HG03571 (cell line): ENCODE data around the gene TBPL1.
"Not testable (repeated sequence)": the region's sequence is repeated elsewhere in the genome, so short reads cannot be mapped to it uniquely, and the experiment has no call there.

ENCODE experiments used
- ATAC-seq: cut with Tn5 transposase; IDR thresholded peaks from one replicate; pipeline ENCODE4 v1.9.1; 2021; ENCODE audit not compliant: unreplicated experiment

TBPL1 gene

DNA sequence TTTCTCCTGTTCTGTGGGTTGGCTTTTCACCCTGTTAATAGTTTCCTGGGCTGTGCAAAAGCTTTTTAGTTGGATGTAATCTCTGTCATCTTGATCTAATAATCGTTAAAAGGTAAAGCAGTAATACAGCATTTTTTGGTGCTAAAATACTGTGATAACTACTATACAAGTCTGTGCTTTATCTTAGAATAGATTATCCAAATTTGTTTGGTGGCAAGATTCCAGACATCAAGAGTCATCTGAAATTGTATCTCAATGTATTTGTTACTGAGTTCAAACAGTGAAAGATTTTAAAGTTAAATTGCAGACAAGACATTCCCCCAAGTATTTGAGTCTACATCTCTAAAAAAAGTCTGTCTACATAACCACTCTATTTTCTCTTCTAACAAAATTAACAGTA is 18.8 kb downstream of the TBPL1 start:
- no peak for ATAC-seq

DNA sequence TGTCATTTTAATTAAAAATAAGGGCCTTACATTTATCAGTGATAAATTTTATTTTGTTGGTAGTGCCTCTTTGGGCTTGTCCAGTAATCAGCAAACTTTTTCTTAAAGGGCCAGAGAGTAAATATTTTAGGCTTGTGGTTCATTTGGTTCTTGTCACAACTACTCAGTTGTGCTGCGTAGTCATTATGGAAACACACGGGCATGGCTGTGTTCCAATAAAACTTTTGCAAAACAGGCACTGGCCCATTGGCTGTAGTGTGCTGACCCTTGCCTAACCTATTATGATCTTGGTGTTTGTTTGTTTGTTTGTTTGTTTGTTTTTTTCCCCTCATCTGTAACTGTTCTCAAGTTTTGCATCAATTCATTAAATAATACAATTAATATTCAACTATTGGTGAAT is 19.4 kb downstream of the TBPL1 start:
- ATAC-seq: no peak

DNA sequence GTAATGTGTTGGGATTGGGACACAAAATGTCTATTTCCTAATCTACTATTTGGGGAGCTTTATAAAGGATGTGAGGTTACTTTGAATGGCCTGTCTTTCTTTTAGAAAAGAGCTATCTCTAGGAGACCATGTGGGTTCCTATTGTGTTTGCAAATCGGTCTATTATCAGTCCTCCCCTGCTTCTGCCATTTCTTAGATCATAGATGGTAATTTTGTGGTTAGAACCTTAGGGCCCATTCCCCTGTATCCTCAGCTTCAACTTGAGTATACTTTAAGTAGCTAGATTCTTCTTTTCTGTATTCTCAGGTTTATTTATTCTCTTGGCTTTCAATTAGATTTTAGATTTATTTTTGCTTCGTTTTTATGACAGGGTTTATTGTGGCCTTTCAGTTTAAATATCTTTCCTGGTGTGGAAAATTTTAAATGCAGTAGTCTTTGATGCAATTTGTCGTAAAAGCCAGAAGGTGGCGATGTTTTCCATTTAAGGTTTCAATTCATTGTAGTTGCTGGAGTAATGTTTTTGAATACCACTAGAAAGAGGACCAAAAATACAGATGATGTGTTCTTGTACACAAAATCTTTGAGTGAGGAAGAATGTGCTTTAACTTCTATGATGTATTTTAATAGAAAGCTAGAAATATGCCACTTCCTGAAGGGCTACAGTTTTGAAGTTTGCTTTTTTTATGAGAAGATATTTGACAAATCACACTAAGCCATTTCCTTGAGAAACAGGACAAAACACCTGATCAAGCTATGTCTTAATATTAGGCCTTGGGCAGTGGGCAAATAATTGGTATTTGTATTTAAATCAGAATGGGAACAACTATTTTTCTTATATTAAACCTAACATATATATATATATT is 20.3 kb downstream of the TBPL1 start:
- no peak for ATAC-seq

DNA sequence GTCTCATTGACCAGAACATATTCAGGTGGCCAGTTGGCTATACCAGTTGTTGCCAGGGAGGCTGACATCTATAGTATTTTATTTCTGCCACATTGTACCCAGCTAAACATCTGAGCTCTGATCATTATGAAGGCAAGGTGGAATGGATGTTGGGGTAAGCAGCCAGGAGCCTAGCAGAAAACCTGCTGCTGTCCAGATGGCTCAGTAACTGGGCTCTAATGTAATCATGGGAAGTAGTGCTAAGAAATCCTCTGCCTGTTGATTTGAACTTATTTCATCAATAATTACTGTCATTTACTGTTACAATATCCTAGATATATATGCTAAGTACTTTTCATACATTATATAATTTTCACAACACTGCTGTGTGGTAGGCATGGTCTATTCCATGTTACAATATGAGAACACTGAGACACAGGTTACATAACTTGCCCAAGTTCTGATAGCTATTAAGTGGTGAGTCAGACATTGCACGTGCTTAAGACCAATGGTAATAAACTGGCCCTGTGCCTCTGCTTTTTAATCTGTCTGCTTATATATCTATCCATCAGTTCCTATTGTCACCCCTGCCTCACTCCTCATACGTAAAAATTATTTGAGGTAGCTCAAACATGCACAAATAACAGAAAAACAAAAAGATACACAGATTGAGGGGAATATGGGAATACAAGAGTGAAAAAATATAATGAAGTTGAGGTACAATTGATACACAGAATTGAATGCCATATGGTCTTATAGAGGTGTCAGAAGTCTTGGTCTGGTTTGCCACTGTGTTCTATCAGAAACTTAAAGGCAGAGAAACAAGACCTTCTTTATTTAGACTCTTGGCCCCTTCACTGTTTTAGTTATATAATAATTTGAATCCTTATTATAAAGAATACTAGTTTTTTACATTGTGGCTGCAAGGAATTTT is 25.2 kb downstream of the TBPL1 start:
- no peak for ATAC-seq

DNA sequence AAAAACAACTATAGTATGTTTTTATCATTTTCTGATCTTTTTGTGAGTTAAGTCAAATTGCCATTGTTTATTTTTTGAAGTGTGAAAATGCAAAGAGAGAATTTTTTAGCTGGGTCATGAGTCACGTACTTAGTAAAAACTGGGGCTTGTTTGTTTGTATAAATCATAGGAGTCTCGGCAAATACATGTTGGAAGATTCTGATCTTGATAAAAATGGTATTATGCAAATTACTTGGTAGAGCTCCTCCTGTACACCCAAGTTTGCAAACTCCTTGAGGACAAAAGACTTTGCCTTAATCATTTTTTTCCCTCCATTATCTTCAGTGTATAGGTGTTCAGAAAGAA is 25.8 kb downstream of the TBPL1 start:
- no peak for ATAC-seq

DNA sequence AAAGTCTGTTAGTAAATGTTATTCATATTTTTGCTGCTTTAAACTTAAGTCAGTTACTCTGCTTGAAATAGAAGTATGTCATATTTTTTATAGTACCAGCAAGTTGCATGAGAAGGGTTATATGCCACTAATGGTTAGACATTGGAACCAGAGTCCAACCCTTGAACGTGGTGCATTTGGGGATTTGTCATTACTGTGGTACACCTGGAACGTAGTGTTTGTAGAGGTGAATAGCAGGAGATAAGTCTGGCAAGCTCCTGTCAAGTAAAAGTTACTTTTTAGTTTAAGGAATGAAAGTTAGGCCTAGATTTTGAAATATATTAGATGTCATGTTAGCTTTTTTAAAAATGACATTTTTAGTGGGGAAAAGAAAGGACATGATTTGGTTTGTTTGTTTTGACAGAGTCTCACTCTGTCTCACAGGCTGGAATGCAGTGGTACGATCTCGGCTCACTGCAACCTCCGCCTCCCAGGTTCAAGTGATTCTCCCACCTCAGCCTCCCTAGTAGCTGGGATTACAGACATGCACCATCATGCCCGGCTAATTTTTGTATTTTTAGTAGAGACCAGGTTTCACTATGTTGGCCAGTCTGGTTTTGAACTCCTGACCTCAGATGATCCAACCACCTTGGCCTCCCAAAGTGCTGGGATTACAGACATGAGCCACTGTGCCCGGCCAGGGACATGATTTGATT is 26.4 kb downstream of the TBPL1 start:
- not testable (repeated sequence) for ATAC-seq

DNA sequence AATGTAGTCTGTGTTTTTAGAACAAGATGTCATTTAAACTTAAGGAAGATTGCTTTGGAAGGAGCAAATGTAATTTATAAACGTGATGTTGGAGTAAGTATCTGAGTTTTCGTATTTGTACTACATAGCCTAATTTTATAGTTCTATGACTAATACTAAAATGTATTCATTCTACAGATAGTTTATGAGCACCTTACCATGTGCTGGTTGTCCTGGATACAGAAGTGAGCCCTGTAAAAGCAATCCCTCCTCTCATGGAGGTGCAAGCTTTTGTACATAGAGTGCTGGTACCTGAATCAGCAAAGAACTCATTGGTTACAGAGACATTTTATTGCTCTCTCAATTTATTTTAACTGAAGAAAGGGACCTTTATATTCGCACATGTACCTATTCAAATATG is 27.1 kb downstream of the TBPL1 start:
- no peak for ATAC-seq

DNA sequence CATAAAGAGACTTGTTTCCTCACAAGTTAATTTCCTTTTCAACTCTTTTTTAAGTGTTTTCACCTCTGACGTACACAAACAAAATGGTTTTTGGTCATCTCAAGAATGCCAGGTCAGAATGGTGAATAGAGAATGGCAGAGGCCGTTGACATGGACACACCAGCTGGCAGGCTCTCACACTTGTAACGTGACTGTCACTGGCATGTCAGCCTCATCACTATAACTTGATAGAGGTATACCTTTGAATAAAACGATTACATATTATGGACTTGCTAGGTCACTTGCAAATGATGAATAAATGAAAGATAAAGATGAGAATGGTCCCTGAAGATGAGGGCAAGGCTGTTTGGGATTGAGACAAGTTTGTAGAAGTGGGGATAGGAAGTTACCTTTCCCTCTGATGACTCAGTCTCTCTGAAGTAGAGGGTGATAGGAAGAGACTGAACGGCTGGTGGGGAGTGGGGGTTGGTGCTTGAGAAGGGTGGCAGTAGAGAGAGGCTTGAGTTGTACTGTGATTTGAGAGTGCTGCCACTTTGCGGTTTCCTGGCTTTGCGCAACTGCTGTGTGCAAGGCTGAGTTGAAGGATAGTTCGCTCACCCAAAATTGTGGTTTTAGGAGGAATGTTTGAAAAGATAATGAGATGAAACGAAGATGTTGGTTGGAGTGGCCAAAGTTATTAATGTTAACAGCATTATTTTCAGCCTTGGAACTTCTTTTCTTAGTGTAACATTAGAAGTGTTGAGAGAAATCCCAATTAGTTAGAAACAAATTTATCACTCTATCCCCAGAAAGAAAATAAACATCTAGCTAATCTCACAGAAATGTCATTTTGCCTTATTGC is 30.3 kb downstream of the TBPL1 start:
- no peak for ATAC-seq

DNA sequence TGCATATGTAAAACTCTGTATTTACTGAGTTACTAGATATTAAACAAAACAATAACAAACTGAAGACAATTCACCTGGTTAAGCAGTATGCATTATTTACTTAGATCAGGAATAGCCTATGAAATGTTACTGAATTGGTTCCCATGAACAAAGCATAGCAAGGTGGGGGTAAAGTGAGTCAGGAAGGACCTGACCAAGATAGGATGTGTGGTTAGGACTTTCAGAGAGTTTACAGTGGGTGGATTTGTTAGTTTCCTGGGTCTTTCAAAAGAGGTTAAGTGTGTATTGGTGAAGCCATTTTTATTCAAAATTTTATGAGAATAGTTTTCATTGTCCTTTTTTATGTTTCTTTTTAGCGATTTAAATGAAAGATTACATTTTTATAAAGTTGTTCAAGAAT is 32.9 kb downstream of the TBPL1 start:
- ATAC-seq: no peak

DNA sequence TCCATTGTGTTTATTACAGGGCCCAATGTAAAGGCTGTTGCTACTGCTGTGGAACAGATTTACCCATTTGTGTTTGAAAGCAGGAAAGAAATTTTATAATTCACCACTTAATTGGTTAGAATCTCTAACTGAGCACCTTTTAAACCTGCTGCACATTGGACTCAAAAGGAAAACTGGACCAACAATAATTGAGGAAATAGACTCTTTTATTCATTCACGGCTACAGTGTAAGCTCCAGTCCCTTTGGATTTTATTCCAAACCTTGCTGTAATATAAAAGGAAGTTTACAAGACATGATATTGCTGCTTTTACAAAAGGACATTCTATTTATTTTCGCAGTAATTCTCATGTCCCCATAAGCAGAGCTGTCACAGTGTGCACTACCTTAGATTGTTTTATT is 33.9 kb downstream of the TBPL1 start:
- no peak for ATAC-seq

DNA sequence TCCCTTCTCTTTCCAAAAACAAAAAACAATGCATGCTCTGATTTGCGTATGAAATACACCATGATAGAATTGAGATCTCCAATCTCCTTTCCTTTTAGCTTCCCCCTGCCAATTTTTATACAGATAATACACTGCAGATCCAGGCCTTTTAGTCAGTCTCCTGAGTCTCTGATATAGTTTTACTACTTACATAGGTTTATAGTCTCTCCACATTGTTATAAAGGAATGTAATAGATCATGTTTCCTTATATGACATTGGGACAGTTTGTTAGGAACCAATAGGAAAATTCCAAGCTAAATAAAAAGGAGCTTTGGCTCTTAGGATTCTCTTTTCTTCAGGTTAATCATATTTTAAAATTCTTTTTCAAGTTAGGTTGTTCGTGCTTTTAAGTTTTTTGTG is 36.5 kb downstream of the TBPL1 start:
- no peak for ATAC-seq

DNA sequence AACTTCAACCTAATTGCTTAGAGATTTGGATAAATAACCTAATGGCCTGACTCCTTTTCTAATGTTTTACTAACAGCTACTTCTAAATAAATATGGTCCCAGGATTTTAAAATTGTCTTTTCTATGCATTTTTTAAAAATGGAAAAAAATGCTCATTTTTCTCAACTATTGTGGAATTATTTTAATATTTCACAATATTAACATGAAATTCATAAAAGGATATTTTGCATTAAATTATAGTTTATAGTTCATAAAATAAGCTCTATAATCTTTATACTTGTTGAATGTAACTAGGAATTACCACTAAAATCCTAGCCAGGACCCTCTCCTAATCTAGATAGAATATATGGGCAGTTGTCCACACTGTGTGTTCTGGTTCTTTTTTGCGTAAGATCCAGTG is 37.3 kb downstream of the TBPL1 start:
- ATAC-seq: no peak

DNA sequence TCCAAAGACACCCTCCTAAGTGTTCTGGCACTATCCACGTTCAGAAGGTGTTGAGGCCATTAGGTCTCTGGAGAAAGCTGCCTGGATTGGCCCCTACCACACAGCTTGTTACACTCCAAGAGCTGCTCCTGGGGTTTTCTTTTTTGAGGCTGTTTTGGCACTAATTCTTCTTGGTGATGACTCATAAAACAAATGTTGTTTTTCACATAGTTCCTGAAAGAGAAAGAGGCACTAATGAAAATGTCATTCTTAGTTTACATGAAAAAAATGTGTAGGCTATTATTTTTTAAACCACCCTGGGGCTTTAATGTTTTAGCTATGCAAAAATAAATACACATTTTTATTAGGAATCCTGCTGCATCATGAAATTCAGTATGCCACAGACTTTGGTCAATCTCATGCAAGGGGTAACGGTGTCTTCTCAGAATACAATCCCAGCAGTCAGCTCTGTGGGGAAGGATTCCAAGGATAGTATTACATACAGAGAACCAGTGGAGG is 38.1 kb downstream of the TBPL1 start:
- no peak for ATAC-seq

DNA sequence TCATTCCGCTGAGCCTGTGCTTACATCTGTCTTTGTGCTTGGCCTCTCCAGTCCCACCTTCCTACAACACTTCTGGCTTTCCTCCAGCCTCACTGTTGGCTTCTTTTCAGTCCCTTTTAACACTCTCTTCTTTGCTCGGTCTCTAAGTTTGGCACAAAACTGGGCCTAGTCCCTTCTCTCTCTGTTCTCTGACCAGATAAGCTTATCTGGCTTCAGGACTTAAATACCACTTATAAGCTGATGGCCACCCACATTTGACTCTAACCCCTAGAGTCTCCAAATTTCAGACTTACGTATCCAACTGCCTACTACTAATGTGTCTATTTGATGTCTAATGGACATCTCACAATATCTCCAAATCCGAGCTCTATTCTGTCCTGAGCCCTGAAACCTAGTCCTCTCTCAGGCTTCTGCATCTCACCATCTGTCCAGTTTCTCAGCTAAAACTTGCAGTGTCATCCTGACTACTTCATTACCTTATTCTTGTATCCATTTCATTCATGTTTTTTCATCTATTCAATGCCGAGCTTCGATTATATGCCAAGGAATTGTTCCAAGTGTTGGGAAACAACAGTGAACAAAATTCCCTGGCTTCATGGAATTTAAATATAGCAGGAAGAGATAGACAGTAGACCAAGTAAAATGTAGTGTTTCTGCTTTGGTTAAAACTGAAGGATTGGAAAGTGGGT is 40.1 kb downstream of the TBPL1 start:
- ATAC-seq: no peak

DNA sequence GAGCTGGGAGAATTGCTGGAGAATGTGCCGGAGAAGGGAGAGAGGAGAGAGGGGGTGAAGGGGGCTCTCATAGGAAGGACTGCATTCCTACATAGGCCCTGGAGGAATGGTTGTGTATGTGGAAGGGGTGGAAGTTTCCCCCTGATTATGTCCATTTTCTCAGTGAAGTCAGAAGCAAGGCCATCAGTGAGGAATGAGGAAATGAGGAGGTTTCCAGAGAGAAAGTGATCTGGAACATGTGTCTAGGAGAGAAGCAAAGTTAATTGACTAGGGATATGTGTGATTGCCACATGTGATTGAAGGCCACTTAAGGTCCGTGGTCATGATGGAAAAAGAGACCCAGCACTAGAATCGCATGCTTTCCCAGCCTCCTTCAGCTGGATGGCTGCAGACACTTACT is 42.3 kb downstream of the TBPL1 start:
- no peak for ATAC-seq

DNA sequence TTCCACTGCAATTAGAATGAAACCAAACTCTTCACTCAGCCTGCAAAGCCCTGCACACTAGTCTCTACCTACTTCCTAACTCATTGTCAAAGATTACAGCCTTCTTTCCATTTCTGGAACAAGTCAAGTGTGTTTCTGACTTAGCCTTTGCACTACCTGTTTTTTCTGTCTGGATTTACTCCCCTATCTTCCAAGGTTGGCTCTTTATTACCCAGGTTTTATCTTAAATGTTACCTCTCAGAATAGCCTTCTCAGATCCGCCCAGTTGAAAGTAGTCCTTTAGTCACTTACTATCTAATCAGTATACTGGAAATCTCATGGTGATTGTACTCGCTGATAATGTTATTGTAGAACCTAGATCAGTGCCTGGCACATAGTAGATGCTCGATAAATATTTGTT is 42.7 kb downstream of the TBPL1 start:
- no peak for ATAC-seq

DNA sequence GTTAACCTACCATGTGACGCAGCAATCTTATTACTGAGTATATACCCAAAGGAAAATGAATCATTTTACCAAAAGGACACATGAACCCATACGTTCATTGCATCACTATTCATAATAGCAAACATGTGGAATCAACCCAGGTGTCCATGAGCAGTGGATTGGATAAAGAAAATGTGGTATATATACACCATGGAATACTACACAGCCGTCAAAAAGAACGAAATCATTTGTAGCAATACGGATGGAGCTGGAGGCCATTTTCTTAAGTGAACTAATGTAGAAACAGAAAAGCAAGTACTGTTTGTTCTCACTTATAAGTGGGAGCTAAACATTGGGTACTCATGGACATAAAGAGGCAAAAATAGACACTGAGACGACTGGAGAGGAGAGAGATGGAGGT is 44.2 kb downstream of the TBPL1 start:
- ATAC-seq: no peak

DNA sequence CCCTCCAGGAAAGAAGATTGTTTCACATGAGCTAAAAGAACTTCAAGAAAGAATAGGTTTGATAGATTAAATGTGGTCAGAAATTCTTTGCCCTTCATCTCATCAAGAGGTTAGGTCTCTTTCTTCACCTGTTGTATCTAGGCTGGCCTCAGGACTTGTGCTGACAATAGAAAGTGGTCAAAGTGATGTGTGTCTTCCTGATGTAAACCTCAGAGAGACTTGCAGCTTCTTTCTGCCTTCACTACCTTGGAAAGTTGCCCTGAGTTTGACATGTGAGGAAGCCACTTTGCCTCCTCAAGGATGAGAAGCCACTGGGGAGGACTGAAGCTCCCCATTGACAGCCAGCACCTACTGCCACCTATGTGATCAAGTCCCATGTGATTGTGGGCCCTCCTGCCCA is 46.3 kb downstream of the TBPL1 start:
- ATAC-seq: no peak

DNA sequence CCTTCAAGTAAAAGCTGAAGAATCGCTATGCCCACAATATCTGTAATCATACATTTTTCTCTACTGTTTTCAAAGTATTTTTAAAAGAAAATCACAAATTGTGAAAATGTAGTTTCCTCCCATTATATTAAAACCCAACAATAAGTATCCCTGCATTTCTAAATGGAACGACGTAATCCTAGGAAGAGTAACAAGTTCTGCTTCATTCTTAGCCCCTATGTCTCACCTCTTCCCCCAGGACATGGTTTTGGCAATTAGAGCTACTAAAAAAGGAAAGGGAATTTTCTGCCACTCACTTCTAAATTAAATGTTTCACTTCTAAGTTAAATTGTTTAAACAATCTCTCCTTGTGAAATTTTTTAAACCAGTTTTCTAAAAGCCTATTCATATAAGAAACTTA is 47.4 kb downstream of the TBPL1 start:
- no peak for ATAC-seq

DNA sequence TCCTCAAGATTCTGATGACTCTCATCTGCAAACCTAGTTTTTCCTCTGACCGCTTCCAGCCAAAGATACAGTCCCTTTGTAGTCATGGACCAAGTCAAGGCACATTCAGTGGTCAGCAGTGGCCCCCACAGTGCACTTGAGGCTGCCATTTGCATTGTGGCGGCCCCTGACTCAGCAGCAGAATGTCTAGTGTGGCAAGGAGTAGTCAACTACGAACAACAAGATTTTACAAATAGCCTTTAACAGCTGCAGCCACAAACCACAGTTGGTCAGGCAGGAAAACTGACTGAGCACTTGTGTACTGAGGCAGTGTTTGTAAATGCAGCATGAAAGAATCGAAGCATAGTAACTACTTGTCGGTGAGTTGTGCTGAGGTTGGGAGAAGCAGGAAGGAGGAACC is 49.8 kb downstream of the TBPL1 start:
- ATAC-seq: no peak
